Glutamatergic neuron (in vitro differentiated cells): Measurements from ENCODE around the gene SHOX. TPM values are rescaled to one million over a fixed set of nuclear protein-coding genes. Genes with fewer than 3 reads are reported as not detected.

Experiments
- DNase-seq: peaks from one replicate; pipeline ENCODE4 v3.0.0; 2022
- H3K27ac Mint-ChIP-seq: one replicate; pipeline ENCODE4 v1.8.0; 2020; ENCODE audit warnings: mild to moderate bottlenecking, mixed read lengths, inconsistent platforms; ENCODE audit not compliant: unreplicated experiment
- H3K27me3 Mint-ChIP-seq: one replicate; pipeline ENCODE4 v1.8.0; 2020; ENCODE audit warnings: mild to moderate bottlenecking, moderate library complexity, mixed read lengths, inconsistent platforms; ENCODE audit not compliant: unreplicated experiment
- H3K36me3 Mint-ChIP-seq: one replicate; pipeline ENCODE4 v1.8.0; 2020; ENCODE audit warnings: mild to moderate bottlenecking, mixed read lengths, inconsistent platforms; ENCODE audit not compliant: unreplicated experiment
- H3K4me1 Mint-ChIP-seq: one replicate; pipeline ENCODE4 v1.8.0; 2020; ENCODE audit warnings: mild to moderate bottlenecking, low read depth, mixed read lengths, inconsistent platforms; ENCODE audit not compliant: unreplicated experiment
- H3K4me3 Mint-ChIP-seq: one replicate; pipeline ENCODE4 v1.8.0; 2020; ENCODE audit warnings: mild to moderate bottlenecking, mixed read lengths, inconsistent platforms; ENCODE audit not compliant: unreplicated experiment
- H3K9me3 Mint-ChIP-seq: one replicate; pipeline ENCODE4 v1.8.0; 2020; ENCODE audit warnings: mild to moderate bottlenecking, moderate library complexity, mixed read lengths, inconsistent platforms; ENCODE audit not compliant: unreplicated experiment
- total RNA-seq: library from RNA; stranded (reverse); fragmentation: NEBNext Ultra II Directional; extraction: Animal tissue kit (Norgen Biotek cat#: 25700); gene quantifications from one replicate; pipeline ENCODE4 v1.2.1, GENCODE V29; 2021; ENCODE audit not compliant: unreplicated experiment
- TF ChIP-seq, protein P1 (sequence below): fragments of 200-600 bp; sonication (generic); IDR thresholded peaks from one replicate; pipeline ENCODE4 v1.5.0; 2021; ENCODE audit not compliant: partially characterized antibody, unreplicated experiment

The SHOX gene
- total RNA-seq, 1 donor from 2014 or later, result 0.22 TPM

DNA sequence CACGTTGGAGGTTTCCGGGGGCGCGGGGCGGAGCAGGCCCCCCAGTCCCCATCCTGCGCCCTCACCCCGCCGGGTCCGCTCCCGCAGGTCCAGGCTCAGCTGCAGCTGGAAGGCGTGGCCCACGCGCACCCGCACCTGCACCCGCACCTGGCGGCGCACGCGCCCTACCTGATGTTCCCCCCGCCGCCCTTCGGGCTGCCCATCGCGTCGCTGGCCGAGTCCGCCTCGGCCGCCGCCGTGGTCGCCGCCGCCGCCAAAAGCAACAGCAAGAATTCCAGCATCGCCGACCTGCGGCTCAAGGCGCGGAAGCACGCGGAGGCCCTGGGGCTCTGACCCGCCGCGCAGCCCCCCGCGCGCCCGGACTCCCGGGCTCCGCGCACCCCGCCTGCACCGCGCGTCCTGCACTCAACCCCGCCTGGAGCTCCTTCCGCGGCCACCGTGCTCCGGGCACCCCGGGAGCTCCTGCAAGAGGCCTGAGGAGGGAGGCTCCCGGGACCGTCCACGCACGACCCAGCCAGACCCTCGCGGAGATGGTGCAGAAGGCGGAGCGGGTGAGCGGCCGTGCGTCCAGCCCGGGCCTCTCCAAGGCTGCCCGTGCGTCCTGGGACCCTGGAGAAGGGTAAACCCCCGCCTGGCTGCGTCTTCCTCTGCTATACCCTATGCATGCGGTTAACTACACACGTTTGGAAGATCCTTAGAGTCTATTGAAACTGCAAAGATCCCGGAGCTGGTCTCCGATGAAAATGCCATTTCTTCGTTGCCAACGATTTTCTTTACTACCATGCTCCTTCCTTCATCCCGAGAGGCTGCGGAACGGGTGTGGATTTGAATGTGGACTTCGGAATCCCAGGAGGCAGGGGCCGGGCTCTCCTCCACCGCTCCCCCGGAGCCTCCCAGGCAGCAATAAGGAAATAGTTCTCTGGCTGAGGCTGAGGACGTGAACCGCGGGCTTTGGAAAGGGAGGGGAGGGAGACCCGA lies 14.0 kb downstream of the SHOX start:
- Mint-ChIP-seq H3K4me1 (no peaks in the 10 kb centered on the region), H3K27ac (no peak overlapping the region), H3K27me3 (peaks cover 21% of the 10 kb centered on the region), H3K36me3 (no peaks in the 10 kb centered on the region), H3K9me3 (peaks cover 6% of the 10 kb centered on the region), H3K4me3 (peak overlapping the region; percentile 78)
- DNase-seq, result no peak
- TF ChIP-seq, protein P1, sequence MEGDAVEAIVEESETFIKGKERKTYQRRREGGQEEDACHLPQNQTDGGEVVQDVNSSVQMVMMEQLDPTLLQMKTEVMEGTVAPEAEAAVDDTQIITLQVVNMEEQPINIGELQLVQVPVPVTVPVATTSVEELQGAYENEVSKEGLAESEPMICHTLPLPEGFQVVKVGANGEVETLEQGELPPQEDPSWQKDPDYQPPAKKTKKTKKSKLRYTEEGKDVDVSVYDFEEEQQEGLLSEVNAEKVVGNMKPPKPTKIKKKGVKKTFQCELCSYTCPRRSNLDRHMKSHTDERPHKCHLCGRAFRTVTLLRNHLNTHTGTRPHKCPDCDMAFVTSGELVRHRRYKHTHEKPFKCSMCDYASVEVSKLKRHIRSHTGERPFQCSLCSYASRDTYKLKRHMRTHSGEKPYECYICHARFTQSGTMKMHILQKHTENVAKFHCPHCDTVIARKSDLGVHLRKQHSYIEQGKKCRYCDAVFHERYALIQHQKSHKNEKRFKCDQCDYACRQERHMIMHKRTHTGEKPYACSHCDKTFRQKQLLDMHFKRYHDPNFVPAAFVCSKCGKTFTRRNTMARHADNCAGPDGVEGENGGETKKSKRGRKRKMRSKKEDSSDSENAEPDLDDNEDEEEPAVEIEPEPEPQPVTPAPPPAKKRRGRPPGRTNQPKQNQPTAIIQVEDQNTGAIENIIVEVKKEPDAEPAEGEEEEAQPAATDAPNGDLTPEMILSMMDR, result no peak

DNA sequence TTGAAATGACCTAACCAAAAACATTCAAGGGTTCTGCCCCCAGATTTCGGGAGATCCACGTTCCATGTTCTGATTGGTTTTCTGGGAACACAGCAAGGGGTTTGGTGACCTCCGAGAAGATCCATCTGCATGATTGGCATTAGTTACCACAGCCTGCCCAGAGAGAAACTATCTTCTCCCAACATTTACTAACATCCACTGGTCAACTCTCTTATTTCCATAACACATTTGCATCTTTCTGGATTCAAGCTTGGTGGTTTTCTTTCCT lies 15.6 kb downstream of the SHOX start:
- Mint-ChIP-seq H3K9me3 (peaks cover 5% of the 10 kb centered on the region), H3K27me3 (peaks cover 15% of the 10 kb centered on the region), H3K4me1 (peaks cover 5% of the 10 kb centered on the region), H3K27ac (no peak overlapping the region), H3K36me3 (no peaks in the 10 kb centered on the region), H3K4me3 (no peak overlapping the region)
- TF ChIP-seq, protein P1, result no peak
- DNase-seq, result no peak

DNA sequence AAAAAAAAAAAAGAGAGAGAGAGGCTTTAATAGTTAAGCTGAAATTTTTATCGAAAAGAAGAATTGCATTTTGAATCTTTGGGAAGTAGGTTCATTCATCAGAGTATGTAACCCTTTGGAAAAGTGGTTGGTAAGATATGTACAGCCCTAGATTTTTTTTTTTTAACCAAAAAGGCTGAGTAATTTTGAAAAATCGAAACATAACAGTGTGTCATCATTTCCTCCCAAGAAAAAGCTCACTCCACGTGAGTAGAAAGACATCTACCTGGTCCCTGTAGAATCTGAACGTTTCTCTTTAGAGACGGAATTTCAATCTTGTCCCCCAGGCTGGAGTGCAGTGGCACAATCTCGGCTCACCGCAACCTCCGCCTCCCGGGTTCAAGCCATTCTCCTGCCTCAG lies 16.2 kb downstream of the SHOX start:
- Mint-ChIP-seq H3K27ac (no peak overlapping the region), H3K36me3 (no peaks in the 10 kb centered on the region), H3K9me3 (peaks cover 5% of the 10 kb centered on the region), H3K4me1 (peaks cover 6% of the 10 kb centered on the region), H3K27me3 (peaks cover 15% of the 10 kb centered on the region), H3K4me3 (no peak overlapping the region)
- TF ChIP-seq, protein P1, result no peak
- no peak for DNase-seq

DNA sequence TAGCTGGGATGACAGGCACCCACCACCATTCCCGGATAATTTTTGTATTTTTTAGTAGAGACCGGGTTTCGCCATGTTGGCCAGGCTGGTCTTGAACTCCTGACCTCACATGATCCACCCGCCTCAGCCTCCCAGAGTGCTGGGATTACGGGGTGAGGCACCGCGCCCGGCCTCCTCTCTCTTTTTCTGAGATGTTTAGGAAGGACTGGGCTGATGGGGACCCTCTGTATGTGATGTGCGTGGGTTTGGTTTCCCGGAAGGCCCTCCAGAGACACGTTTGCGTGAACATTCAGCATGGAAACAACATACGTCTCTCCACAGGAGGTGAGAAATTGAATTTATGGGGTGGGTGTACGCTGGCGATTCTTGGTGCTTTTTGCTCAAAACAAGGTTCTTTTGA lies 18.6 kb downstream of the SHOX start:
- Mint-ChIP-seq H3K27ac (no peak overlapping the region), H3K4me3 (no peak overlapping the region), H3K9me3 (peaks cover 4% of the 10 kb centered on the region), H3K36me3 (no peaks in the 10 kb centered on the region), H3K27me3 (peaks cover 7% of the 10 kb centered on the region), H3K4me1 (peaks cover 6% of the 10 kb centered on the region)
- TF ChIP-seq, protein P1, result no peak
- no peak for DNase-seq

DNA sequence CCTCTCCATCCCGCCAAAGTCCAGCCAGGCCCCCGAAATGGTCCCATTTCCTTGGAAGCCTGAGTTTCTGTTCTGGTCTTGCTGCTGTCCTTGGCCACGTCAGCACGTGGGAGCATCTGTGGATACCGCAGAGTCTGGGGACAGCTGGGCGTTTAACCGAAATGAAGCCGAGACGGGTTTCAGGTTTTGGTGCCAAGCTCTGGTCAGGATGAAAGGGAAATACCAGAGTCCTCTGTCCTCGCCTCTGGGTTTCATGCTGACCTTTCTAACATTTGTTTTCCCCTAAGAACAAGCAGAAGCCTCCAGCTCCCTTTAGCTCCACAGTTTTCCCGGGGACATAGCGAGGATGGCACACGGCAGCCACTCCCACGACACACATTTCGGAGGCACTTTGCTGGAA lies 19.7 kb downstream of the SHOX start:
- Mint-ChIP-seq H3K4me1 (peaks cover 6% of the 10 kb centered on the region), H3K9me3 (no peaks in the 10 kb centered on the region), H3K27me3 (peaks cover 3% of the 10 kb centered on the region), H3K27ac (no peak overlapping the region), H3K4me3 (no peak overlapping the region), H3K36me3 (no peaks in the 10 kb centered on the region)
- no peak for DNase-seq
- TF ChIP-seq, protein P1, result no peak
